A549 (cell line): ENCODE data around the gene RNMT.

Experiments
- KDM5A ChIP-seq: fragments of 200-600 bp; sonication (generic); IDR thresholded peaks from 2 replicates; pipeline ENCODE4 v1.6.1; 2016; ENCODE audit warnings: antibody characterized with exemption, mild to moderate bottlenecking
- POLR2A ChIP-seq: IDR thresholded peaks from 2 replicates; pipeline ENCODE4 v1.6.1; 2012; ENCODE audit warnings: mild to moderate bottlenecking, low read length

DNA sequence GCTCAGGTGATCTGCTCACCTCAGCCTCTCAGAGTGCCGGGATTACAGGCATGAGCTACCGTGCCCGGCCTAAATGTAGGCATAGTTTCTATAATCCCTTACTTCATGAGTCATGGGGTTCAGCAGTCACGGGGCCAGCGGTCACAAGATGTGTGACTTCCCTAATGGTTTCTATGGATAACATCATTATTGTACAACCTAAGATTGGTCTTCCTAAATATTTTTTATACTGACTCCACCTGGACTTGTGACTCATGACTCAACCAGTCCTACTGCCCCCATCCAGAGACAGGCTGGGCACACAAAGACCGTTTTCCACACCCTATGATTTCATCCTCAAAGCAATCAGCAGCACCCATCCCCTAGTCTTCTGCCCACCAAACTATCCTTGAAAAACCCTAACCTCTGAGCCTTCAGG lies 16.1 kb upstream of the RNMT start:
- TF ChIP-seq KDM5A: no peak
- no peak for TF ChIP-seq POLR2A
